ENCODE results near the gene C5orf63.

GRCh38 chr5:127007522-127007921, 65.8 kb downstream of the C5orf63 start:
- TF ChIP-seq CTCF (IDR thresholded peaks at IDR 0.05; ENCODE audit: low read depth, low read length) (no peak), EZH2phosphoT487 (IDR thresholded peaks at IDR 0.05; ENCODE audit: low read depth) (no peak)

All from OCI-LY3 (cell line).